Measurements from ENCODE around the gene SAP30. TPM values are rescaled to one million over a fixed set of nuclear protein-coding genes. Genes with fewer than 3 reads are reported as not detected.

The SAP30 gene
- total RNA-seq, 1 donor from 2014 or later: 18.5 TPM

GRCh38 chr4:173404296-173404865 is 33.6 kb downstream of the SAP30 start:
- Mint-ChIP-seq H3K27ac (ENCODE audit: unreplicated experiment) (no peak overlapping the region), H3K4me1 (ENCODE audit: low read depth) (peaks cover 3% of the 10 kb centered on the region), H3K36me3 (ENCODE audit: low read depth) (peaks cover 16% of the 10 kb centered on the region), H3K4me3 (ENCODE audit: unreplicated experiment) (no peak overlapping the region), H3K27me3 (ENCODE audit: low read depth) (no peaks in the 10 kb centered on the region), H3K9me3 (ENCODE audit: low read depth) (no peaks in the 10 kb centered on the region)
- no peak for DNase-seq (ENCODE audit: low spot score)
- TF ChIP-seq, protein P1, sequence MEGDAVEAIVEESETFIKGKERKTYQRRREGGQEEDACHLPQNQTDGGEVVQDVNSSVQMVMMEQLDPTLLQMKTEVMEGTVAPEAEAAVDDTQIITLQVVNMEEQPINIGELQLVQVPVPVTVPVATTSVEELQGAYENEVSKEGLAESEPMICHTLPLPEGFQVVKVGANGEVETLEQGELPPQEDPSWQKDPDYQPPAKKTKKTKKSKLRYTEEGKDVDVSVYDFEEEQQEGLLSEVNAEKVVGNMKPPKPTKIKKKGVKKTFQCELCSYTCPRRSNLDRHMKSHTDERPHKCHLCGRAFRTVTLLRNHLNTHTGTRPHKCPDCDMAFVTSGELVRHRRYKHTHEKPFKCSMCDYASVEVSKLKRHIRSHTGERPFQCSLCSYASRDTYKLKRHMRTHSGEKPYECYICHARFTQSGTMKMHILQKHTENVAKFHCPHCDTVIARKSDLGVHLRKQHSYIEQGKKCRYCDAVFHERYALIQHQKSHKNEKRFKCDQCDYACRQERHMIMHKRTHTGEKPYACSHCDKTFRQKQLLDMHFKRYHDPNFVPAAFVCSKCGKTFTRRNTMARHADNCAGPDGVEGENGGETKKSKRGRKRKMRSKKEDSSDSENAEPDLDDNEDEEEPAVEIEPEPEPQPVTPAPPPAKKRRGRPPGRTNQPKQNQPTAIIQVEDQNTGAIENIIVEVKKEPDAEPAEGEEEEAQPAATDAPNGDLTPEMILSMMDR (IDR thresholded peaks at IDR 0.05): no peak

DNA sequence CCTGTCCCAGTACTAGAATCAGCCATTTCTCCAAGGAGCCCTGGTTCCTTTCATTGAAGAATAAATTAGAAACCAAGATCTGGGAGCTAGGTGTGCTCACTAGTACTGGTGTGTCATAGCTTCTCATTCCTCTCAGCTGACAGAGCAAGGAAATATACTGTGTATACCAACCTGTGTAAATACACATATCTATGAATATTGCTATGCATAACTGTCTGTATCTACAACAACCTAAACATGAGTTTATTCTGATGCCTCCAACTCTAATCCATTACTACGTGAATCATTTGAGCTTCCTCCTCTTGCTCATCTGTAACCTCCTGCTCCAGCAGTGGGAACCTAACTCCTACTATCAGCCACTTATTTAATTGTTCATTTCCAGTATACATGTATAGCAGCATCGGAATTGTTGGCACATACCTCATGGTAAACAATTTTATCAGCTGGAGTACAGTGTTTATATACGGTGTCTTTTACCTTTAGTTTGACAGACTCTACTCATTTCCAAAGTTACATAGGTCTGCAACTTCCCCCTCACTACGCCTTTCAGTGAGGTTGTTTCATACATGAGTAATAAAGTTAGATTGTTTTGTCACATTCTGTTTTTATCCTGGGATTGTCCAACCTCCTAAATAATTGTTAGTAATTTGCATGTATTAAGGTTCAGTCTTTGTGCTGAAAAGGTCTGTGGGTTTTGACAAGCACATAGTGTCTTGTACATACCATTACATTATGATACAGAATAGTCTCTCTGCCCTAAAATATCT is 35.3 kb downstream of the SAP30 start:
- TF ChIP-seq, protein P1 (IDR thresholded peaks at IDR 0.05): no peak
- Mint-ChIP-seq H3K4me3 (ENCODE audit: unreplicated experiment) (no peak overlapping the region), H3K4me1 (ENCODE audit: low read depth) (peaks cover 3% of the 10 kb centered on the region), H3K27ac (ENCODE audit: unreplicated experiment) (no peak overlapping the region), H3K27me3 (ENCODE audit: low read depth) (no peaks in the 10 kb centered on the region), H3K9me3 (ENCODE audit: low read depth) (no peaks in the 10 kb centered on the region), H3K36me3 (ENCODE audit: low read depth) (peaks cover 16% of the 10 kb centered on the region)
- DNase-seq (ENCODE audit: low spot score): no peak

- Mint-ChIP-seq H3K36me3 (ENCODE audit: low read depth) (peaks cover 11% of the 10 kb centered on the region), H3K27me3 (ENCODE audit: low read depth) (no peaks in the 10 kb centered on the region), H3K27ac (ENCODE audit: unreplicated experiment) (no peak overlapping the region), H3K9me3 (ENCODE audit: low read depth) (no peaks in the 10 kb centered on the region), H3K4me1 (ENCODE audit: low read depth) (peaks cover 7% of the 10 kb centered on the region), H3K4me3 (ENCODE audit: unreplicated experiment) (no peak overlapping the region)
- TF ChIP-seq, protein P1 (IDR thresholded peaks at IDR 0.05): no peak
- DNase-seq (ENCODE audit: low spot score): no peak
Observed at GRCh38 chr4:173410079-173410478, 39.3 kb downstream of the SAP30 start.

DNA sequence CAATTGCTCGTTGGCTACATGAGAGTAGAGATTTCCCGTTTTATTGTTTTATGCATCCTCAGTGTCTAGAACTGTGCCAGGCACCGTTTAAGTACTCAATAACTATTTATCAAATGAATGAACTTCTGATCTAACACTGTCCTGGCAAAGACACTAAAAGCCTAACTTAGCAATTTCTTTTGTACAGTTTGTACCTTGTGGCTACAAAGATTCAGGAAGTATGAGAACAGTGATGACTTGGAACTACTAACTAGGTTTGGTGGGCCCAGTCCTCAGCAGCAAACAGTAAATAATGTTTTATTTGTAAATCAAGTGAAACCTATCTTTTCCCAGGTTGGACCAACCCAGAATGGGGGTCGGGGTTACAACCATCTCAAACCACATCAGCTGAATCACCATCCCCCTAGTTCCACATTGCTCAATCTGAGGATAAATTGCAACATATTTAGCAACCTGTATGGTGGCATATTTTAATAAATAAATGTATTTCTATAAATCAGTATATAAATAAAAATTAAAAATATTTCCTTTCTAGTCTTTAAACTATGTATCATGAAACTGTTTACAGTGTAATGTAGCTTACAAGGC is 40.4 kb downstream of the SAP30 start:
- no peak overlapping the region for H3K27ac Mint-ChIP-seq (ENCODE audit: unreplicated experiment)
- no peaks in the 10 kb centered on the region for H3K9me3 Mint-ChIP-seq (ENCODE audit: low read depth)
- H3K27me3 Mint-ChIP-seq (ENCODE audit: low read depth): no peaks in the 10 kb centered on the region
- H3K4me3 Mint-ChIP-seq (ENCODE audit: unreplicated experiment): no peak overlapping the region
- TF ChIP-seq, protein P1 (IDR thresholded peaks at IDR 0.05): no peak
- no peak for DNase-seq (ENCODE audit: low spot score)
- peaks cover 7% of the 10 kb centered on the region for H3K4me1 Mint-ChIP-seq (ENCODE audit: low read depth)
- peaks cover 5% of the 10 kb centered on the region for H3K36me3 Mint-ChIP-seq (ENCODE audit: low read depth)

DNA sequence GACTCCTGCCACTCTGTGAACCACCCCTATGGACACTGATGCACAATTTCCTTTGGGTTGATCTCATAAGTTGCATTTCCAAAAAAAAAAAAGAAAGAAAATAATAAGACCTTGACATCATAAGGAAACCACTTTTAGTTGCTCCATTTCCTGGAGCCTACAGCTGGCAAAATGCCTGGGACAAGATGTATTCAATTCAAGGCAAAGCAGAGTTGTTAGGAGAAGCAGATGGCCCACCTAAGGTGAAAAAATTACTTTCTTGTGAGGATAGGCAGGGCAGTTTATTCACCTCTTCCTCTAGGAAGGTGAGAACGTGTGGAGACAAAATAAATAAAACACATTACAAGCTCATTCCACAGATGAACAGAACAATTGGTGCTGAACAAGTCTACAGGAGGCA is 42.3 kb downstream of the SAP30 start:
- peaks cover 7% of the 10 kb centered on the region for H3K4me1 Mint-ChIP-seq (ENCODE audit: low read depth)

More for the DNA sequence above, 42.3 kb downstream of the SAP30 start:
- H3K27me3 Mint-ChIP-seq (ENCODE audit: low read depth): no peaks in the 10 kb centered on the region
- no peak for DNase-seq (ENCODE audit: low spot score)
- no peak overlapping the region for H3K27ac Mint-ChIP-seq (ENCODE audit: unreplicated experiment)
- no peaks in the 10 kb centered on the region for H3K9me3 Mint-ChIP-seq (ENCODE audit: low read depth)
- TF ChIP-seq, protein P1 (IDR thresholded peaks at IDR 0.05): no peak
- H3K36me3 Mint-ChIP-seq (ENCODE audit: low read depth): peaks cover 2% of the 10 kb centered on the region
- H3K4me3 Mint-ChIP-seq (ENCODE audit: unreplicated experiment): no peak overlapping the region

Data from chondrocyte (in vitro differentiated cells).